Right lobe of liver (tissue), 4 donors: ENCODE data around the gene PIGC.

Experiments
- POLR2A ChIP-seq: fragments of 450-650 bp; IDR thresholded peaks from one replicate; pipeline ENCODE4 v1.6.1; 2017; ENCODE audit warnings: antibody characterized with exemption, mild to moderate bottlenecking
- TF ChIP-seq, protein P1 (sequence below), 4 donors: fragments of 200-600 bp in 3 of 4; fragments of 450-650 bp in 1 of 4; IDR thresholded peaks; one replicate each; pipeline versions ENCODE4 v1.5.1 to v1.8.0; 2016 to 2022; ENCODE audit warnings: antibody characterized with exemption in 4 of 4, mild to moderate bottlenecking in 2 of 4
- donor health status: DM: no; HTN: no; CAD: no.
- donor health status: DM: no; HTN: no; CAD: no.
- donor health status: DM: no; HTN: yes; CAD: no.

GRCh38 chr1:172408958-172409357, 34.9 kb downstream of the PIGC start:
- TF ChIP-seq, protein P1, sequence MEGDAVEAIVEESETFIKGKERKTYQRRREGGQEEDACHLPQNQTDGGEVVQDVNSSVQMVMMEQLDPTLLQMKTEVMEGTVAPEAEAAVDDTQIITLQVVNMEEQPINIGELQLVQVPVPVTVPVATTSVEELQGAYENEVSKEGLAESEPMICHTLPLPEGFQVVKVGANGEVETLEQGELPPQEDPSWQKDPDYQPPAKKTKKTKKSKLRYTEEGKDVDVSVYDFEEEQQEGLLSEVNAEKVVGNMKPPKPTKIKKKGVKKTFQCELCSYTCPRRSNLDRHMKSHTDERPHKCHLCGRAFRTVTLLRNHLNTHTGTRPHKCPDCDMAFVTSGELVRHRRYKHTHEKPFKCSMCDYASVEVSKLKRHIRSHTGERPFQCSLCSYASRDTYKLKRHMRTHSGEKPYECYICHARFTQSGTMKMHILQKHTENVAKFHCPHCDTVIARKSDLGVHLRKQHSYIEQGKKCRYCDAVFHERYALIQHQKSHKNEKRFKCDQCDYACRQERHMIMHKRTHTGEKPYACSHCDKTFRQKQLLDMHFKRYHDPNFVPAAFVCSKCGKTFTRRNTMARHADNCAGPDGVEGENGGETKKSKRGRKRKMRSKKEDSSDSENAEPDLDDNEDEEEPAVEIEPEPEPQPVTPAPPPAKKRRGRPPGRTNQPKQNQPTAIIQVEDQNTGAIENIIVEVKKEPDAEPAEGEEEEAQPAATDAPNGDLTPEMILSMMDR (IDR thresholded peaks at IDR 0.05) = no peak
- no peak for TF ChIP-seq POLR2A
